Panc1 (cell line): ENCODE measurements around the gene MAJIN. TPM values are rescaled to one million over a fixed set of nuclear protein-coding genes. Genes with fewer than 3 reads are reported as not detected.

Source experiments
- ATAC-seq: fragments of 200-7000 bp; cut with Tn5 transposase; 2 replicates; pipeline ENCODE4 v1.9.1; 2020; ENCODE audit warnings: mild to moderate bottlenecking, moderate library complexity
- Bru-seq: library from RNA; stranded (reverse); fragments of 400-500 nt; gene quantifications from one replicate; lab custom pipeline; 2021; lab: Mats Ljungman, UMichigan
- BruChase-seq, 2 experiments: library from RNA; stranded (reverse); fragments of 400-500 nt; gene quantifications; one replicate each; lab custom pipeline; 2021; lab: Mats Ljungman, UMichigan
- BruUV-seq: library from RNA; stranded (reverse); fragments of 400-500 nt; replicated peaks from 2 replicates; lab custom pipeline; 2021; lab: Mats Ljungman, UMichigan
- CTCF ChIA-PET: fragments of 300-600 bp; sonication (Branson Sonifier 250); formaldehyde crosslinking; loops from one replicate; lab custom pipeline; 2022; ENCODE audit warnings: antibody characterized with exemption; lab: Charles Lee
- POLR2A ChIA-PET: fragments of 300-600 bp; sonication (Branson Sonifier 250); formaldehyde crosslinking; loops from one replicate; lab custom pipeline; 2022; ENCODE audit warnings: antibody characterized with exemption; lab: Charles Lee
- DNase-seq: peaks from one replicate; pipeline ENCODE4 v3.0.0-alpha.2; 2010; ENCODE audit warnings: low read depth, low spot score
- H3K27ac ChIP-seq: 2 replicates; pipeline ENCODE4 v1.5.1; 2011; ENCODE audit warnings: mild to moderate bottlenecking, low read length, inconsistent platforms
- H3K27me3 ChIP-seq: fragments of 200-500 bp; sonication (Bioruptor generic); 2 replicates; pipeline ENCODE4 v1.6.0; 2014; ENCODE audit warnings: low read length, inconsistent platforms; ENCODE audit not compliant: control insufficient read depth, insufficient read depth
- H3K36me3 ChIP-seq: fragments of 200-500 bp; sonication (Bioruptor generic); 2 replicates; pipeline ENCODE4 v1.5.1; 2014; ENCODE audit warnings: inconsistent platforms, mild to moderate bottlenecking, low read length, moderate library complexity; ENCODE audit not compliant: control insufficient read depth, insufficient read depth
- H3K4me1 ChIP-seq: 2 replicates; pipeline ENCODE4 v1.5.1; 2011; ENCODE audit warnings: inconsistent platforms, mild to moderate bottlenecking, low read length, moderate library complexity; ENCODE audit not compliant: control insufficient read depth, insufficient read depth
- H3K4me3 ChIP-seq, 2 experiments: 2 replicates each; pipeline ENCODE4 v1.5.1; 2011 to 2012; ENCODE audit warnings: low read depth in 2 of 2, low read length in 2 of 2, mild to moderate bottlenecking in 2 of 2, inconsistent platforms in 1 of 2, moderate library complexity in 1 of 2
- H3K9me3 ChIP-seq: fragments of 200-500 bp; sonication (Bioruptor generic); 2 replicates; pipeline ENCODE4 v1.5.1; 2014; ENCODE audit warnings: low read depth, mild to moderate bottlenecking, inconsistent platforms, low read length, moderate library complexity; ENCODE audit not compliant: control insufficient read depth, insufficient read depth
- POLR2AphosphoS5 ChIP-seq: IDR thresholded peaks from 2 replicates; pipeline ENCODE4 v1.6.1; 2012; ENCODE audit warnings: mild to moderate bottlenecking, low read depth, low read length, moderate library complexity
- SIN3A ChIP-seq: IDR thresholded peaks from 2 replicates; pipeline ENCODE4 v1.6.1; 2012; ENCODE audit warnings: low read depth, mild to moderate bottlenecking, low read length, moderate library complexity, borderline replicate concordance; ENCODE audit not compliant: insufficient read depth
- TCF7L2 ChIP-seq: IDR thresholded peaks from 2 replicates; pipeline ENCODE4 v1.6.1; 2011; ENCODE audit warnings: mild to moderate bottlenecking, low read depth, low read length, inconsistent platforms
- in situ Hi-C: cut with HindIII; loops from 2 replicates; pipeline ENCODE4 v1.10.0; 2016; ENCODE audit warnings: low sequenced_read_pairs, low pct_unique_long_range_greater_than_20kb
- intact Hi-C: fragments of 100-400 bp; cut with micrococcal nuclease; formaldehyde crosslinking; loops from one replicate; pipeline ENCODE4 v1.10.0; 2022; ENCODE audit not compliant: unreplicated experiment
- long read RNA-seq: library from polyadenylated mRNA; unstranded; transcript quantifications from one replicate; pipeline ENCODE4 v2.0.0, GENCODE V29; 2021; ENCODE audit not compliant: unreplicated experiment
- polyA plus RNA-seq: library from polyadenylated mRNA; unstranded; fragments of >200 nt; gene quantifications from one replicate; pipeline ENCODE4 v1.2.1, GENCODE V29; 2012; ENCODE audit warnings: missing spikeins; ENCODE audit not compliant: insufficient read length
- total RNA-seq: library from RNA; stranded (reverse); gene quantifications from one replicate; pipeline ENCODE4 v1.2.1, GENCODE V29; 2021; ENCODE audit not compliant: unreplicated experiment
- TF ChIP-seq, protein P1 (sequence below): fragments of 450-650 bp; IDR thresholded peaks from 2 replicates; pipeline ENCODE4 v1.5.1; 2017; ENCODE audit warnings: mild to moderate bottlenecking
- TF ChIP-seq, protein P2 (sequence below), 2 experiments: IDR thresholded peaks; 2 replicates each; pipeline ENCODE4 v1.6.1; 2011 to 2012; ENCODE audit warnings: low read depth in 2 of 2, control low read depth in 1 of 2, low read length in 1 of 2, mild to moderate bottlenecking in 1 of 2, moderate library complexity in 1 of 2; ENCODE audit not compliant: insufficient read depth in 1 of 2

Gene MAJIN, protein sequence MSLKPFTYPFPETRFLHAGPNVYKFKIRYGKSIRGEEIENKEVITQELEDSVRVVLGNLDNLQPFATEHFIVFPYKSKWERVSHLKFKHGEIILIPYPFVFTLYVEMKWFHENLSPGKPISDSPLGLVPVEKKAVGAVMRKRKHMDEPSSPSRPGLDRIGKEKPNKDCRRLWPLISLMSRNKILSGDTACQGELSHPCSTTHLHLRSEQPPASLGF
- total RNA-seq (not detected), Bru-seq, nascent RNA (percentile 26 among the genes with signal in this experiment), BruChase-seq, experiment 1, labeled RNA remaining after a 2-hour chase (percentile 23 among the genes with signal in this experiment), BruChase-seq, experiment 2, labeled RNA remaining after a 6-hour chase (percentile 21 among the genes with signal in this experiment)
- polyA plus RNA-seq: 0.53 TPM
- long read RNA-seq: 0 reads

DNA sequence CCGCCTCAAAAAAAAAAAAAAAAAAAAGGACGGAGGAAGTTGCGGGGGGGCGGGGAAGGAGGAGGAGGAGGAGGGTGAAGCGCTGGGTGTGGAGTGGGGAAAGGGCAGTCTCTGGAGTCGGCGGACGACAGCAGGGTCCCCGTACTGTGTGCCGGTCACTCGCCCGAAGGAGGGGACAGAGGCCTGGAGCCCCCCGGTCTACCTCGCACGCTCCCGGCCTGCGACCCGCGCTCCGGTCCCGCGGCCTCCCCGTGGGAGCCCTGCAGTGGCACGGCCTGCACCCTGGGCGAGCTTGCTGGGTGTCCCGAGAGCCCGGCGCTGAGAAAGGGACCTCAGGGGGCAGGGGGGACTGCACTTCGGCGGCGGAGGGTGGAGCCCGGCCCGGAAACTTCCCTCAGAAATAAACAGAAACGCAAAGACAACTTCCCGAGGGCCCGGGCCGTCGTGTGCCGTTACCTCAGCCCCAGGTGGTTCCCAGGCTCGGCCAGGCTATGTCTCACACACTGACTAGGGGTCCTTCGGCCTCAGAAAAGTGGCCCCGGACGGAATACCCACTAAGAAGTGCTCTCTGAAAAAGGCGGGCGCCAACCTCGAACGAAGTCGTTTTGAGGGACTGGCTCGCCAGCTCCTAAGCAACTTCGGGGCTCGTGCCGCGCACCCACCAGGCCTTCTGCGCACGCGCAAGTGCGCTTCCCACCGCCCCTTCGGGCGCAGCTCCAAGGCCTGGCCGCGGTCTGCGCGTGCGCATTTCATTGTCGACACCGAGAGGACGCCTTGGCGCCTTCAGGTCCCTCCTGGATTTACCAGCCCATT is at the start of gene MAJIN:
TSS of gene MAJIN (minus strand) at position 688 of the 813 bp plus-strand sequence. CDS start 12,703 bp downstream, outside the sequence.
- POLR2A ChIA-PET: interaction anchor here (0.6 kb wide), 1 partner anchor 55 kb away, joined by 3 read pairs; no protein-coding TSS in a partner anchor
- in situ Hi-C loops (no loop called here), intact Hi-C loops (no loop called here)
- H3K4me1 ChIP-seq: no peaks in the 10 kb centered on the region
- H3K4me3 ChIP-seq: peak within 1 kb of the TSS; percentile 27 to 53
- H3K27me3 ChIP-seq: no peaks in the 10 kb centered on the region
- no TSS peak for BruUV-seq
- H3K27ac ChIP-seq: peak within 1 kb of the TSS; percentile 52
- no peaks in the 10 kb centered on the region for H3K36me3 ChIP-seq
- TF ChIP-seq POLR2AphosphoS5: peak; percentile 73
- no peak for TF ChIP-seq SIN3A
- CTCF ChIA-PET: interaction anchor here (0.6 kb wide), 1 partner anchor 13 kb away, joined by 11 read pairs; no protein-coding TSS in a partner anchor
- ATAC-seq (peak; percentile 79), DNase-seq (peak; percentile 18)
- H3K9me3 ChIP-seq: no peaks in the 10 kb centered on the region

DNA sequence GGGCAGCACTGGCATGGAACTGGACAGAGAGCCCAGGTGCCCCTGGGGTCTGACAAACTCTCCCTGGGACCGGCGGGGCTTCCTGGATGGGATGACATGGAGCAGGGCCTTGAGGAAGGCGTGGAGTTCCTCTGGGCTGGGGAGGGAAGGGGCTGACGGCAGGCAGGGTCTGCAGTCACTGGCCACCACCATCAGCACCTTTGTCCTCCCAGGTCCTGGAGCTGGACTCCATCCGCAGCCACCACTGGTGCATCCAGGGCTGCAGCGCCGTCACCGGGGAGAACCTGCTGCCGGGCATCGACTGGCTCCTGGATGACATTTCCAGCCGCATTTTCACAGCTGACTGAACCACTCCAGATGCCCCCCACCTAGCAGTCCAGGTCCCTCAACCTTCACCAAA is 49.6 kb upstream of the MAJIN start:
- CTCF ChIA-PET: no interaction called here
- DNase-seq (no peak), ATAC-seq (no peak)
- intact Hi-C loops: loop anchor here (10.0 kb wide), 1 partner anchor 177 kb away; the partner anchor contains the start of gene CDC42BPG
- H3K36me3 ChIP-seq: no peaks in the 10 kb centered on the region
- H3K27me3 ChIP-seq: no peaks in the 10 kb centered on the region
- BruUV-seq: no TSS peak
- POLR2A ChIA-PET: no interaction called here
- no peaks in the 10 kb centered on the region for H3K9me3 ChIP-seq
- no peaks in the 10 kb centered on the region for H3K4me1 ChIP-seq
- no peak for TF ChIP-seq POLR2AphosphoS5
- TF ChIP-seq, protein P1, sequence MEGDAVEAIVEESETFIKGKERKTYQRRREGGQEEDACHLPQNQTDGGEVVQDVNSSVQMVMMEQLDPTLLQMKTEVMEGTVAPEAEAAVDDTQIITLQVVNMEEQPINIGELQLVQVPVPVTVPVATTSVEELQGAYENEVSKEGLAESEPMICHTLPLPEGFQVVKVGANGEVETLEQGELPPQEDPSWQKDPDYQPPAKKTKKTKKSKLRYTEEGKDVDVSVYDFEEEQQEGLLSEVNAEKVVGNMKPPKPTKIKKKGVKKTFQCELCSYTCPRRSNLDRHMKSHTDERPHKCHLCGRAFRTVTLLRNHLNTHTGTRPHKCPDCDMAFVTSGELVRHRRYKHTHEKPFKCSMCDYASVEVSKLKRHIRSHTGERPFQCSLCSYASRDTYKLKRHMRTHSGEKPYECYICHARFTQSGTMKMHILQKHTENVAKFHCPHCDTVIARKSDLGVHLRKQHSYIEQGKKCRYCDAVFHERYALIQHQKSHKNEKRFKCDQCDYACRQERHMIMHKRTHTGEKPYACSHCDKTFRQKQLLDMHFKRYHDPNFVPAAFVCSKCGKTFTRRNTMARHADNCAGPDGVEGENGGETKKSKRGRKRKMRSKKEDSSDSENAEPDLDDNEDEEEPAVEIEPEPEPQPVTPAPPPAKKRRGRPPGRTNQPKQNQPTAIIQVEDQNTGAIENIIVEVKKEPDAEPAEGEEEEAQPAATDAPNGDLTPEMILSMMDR: no peak
- TF ChIP-seq TCF7L2: no peak
- no peak for TF ChIP-seq SIN3A
- TF ChIP-seq, protein P2, sequence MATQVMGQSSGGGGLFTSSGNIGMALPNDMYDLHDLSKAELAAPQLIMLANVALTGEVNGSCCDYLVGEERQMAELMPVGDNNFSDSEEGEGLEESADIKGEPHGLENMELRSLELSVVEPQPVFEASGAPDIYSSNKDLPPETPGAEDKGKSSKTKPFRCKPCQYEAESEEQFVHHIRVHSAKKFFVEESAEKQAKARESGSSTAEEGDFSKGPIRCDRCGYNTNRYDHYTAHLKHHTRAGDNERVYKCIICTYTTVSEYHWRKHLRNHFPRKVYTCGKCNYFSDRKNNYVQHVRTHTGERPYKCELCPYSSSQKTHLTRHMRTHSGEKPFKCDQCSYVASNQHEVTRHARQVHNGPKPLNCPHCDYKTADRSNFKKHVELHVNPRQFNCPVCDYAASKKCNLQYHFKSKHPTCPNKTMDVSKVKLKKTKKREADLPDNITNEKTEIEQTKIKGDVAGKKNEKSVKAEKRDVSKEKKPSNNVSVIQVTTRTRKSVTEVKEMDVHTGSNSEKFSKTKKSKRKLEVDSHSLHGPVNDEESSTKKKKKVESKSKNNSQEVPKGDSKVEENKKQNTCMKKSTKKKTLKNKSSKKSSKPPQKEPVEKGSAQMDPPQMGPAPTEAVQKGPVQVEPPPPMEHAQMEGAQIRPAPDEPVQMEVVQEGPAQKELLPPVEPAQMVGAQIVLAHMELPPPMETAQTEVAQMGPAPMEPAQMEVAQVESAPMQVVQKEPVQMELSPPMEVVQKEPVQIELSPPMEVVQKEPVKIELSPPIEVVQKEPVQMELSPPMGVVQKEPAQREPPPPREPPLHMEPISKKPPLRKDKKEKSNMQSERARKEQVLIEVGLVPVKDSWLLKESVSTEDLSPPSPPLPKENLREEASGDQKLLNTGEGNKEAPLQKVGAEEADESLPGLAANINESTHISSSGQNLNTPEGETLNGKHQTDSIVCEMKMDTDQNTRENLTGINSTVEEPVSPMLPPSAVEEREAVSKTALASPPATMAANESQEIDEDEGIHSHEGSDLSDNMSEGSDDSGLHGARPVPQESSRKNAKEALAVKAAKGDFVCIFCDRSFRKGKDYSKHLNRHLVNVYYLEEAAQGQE (IDR thresholded peaks at IDR 0.05; ENCODE audit: insufficient read depth in 1 of 2, low read depth in 2 of 2, low read length in 1 of 2): no peak
- no peak overlapping the region for H3K27ac ChIP-seq
- in situ Hi-C loops: no loop called here
- H3K4me3 ChIP-seq: no peak overlapping the region
